Measurements from ENCODE around the gene IFT25. TPM values are rescaled to one million over a fixed set of nuclear protein-coding genes. Genes with fewer than 3 reads are reported as not detected.

Gene IFT25
- total RNA-seq, 1 experiment from 2014 or later, result 61.5 TPM

GRCh38 chr1:53968125-53968513 is 22.6 kb upstream of the IFT25 start:
- H3K9me3 ChIP-seq (replicated peaks), result no peaks in the 10 kb centered on the region
- no peaks in the 10 kb centered on the region for H3K27me3 ChIP-seq (replicated peaks)
- no peak overlapping the region for H3K4me3 ChIP-seq
- H3K36me3 ChIP-seq, result peaks cover 65% of the 10 kb centered on the region
- DNase-seq (ENCODE audit: low read depth in 1 of 2, low spot score in 2 of 2), result peak in 1 of 2 experiments; percentile 29
- H3K4me1 ChIP-seq (replicated peaks), result peaks cover 39% of the 10 kb centered on the region
- peak overlapping the region; percentile 41 for H3K27ac ChIP-seq

- H3K4me1 ChIP-seq (replicated peaks), result peaks cover 33% of the 10 kb centered on the region
- no peaks in the 10 kb centered on the region for H3K27me3 ChIP-seq (replicated peaks)
- peaks cover 66% of the 10 kb centered on the region for H3K36me3 ChIP-seq
- no peak overlapping the region; the same call in 1 of the 2 replicates for H3K27ac ChIP-seq
- H3K4me3 ChIP-seq, result no peak overlapping the region
- no peak for DNase-seq (ENCODE audit: low read depth in 1 of 2, low spot score in 2 of 2)
- H3K9me3 ChIP-seq (replicated peaks), result no peaks in the 10 kb centered on the region
These were observed 22.1 kb upstream of the IFT25 start for GRCh38 chr1:53967409-53968124.

GRCh38 chr1:53966794-53967193 is 21.3 kb upstream of the IFT25 start:
- H3K9me3 ChIP-seq (replicated peaks), result no peaks in the 10 kb centered on the region
- no peaks in the 10 kb centered on the region for H3K27me3 ChIP-seq (replicated peaks)
- no peak overlapping the region for H3K27ac ChIP-seq
- H3K36me3 ChIP-seq, result peaks cover 74% of the 10 kb centered on the region
- no peak for DNase-seq (ENCODE audit: low read depth in 1 of 2, low spot score in 2 of 2)
- H3K4me3 ChIP-seq, result no peak overlapping the region
- H3K4me1 ChIP-seq (replicated peaks), result peaks cover 26% of the 10 kb centered on the region

- Histone ChIP-seq H3K4me3 (no peak overlapping the region), H3K27ac (no peak overlapping the region), H3K9me3 (replicated peaks) (no peaks in the 10 kb centered on the region), H3K27me3 (replicated peaks) (no peaks in the 10 kb centered on the region), H3K36me3 (peaks cover 86% of the 10 kb centered on the region), H3K4me1 (replicated peaks) (peaks cover 16% of the 10 kb centered on the region)
- DNase-seq (ENCODE audit: low read depth in 1 of 2, low spot score in 2 of 2), result no peak
These were observed 18.6 kb upstream of the IFT25 start for GRCh38 chr1:53964109-53964508.

- H3K4me3 ChIP-seq, result no peak overlapping the region
- no peak for DNase-seq (ENCODE audit: low read depth in 1 of 2, low spot score in 2 of 2)
- no peak overlapping the region for H3K27ac ChIP-seq
- peaks cover 12% of the 10 kb centered on the region for H3K4me1 ChIP-seq (replicated peaks)
- H3K9me3 ChIP-seq (replicated peaks), result no peaks in the 10 kb centered on the region
- H3K27me3 ChIP-seq (replicated peaks), result no peaks in the 10 kb centered on the region
- peaks cover 89% of the 10 kb centered on the region for H3K36me3 ChIP-seq
These were observed 18.0 kb upstream of the IFT25 start for GRCh38 chr1:53963460-53963859.

GRCh38 chr1:53962395-53962794 is 16.9 kb upstream of the IFT25 start:
- no peak for DNase-seq (ENCODE audit: low read depth in 1 of 2, low spot score in 2 of 2)
- H3K27me3 ChIP-seq (replicated peaks), result no peaks in the 10 kb centered on the region
- H3K27ac ChIP-seq, result no peak overlapping the region
- H3K9me3 ChIP-seq (replicated peaks), result no peaks in the 10 kb centered on the region
- H3K4me1 ChIP-seq (replicated peaks), result peaks cover 4% of the 10 kb centered on the region
- no peak overlapping the region for H3K4me3 ChIP-seq
- peaks cover 86% of the 10 kb centered on the region for H3K36me3 ChIP-seq

GRCh38 chr1:53959664-53960250 is 14.3 kb upstream of the IFT25 start:
- peaks cover 16% of the 10 kb centered on the region for H3K4me1 ChIP-seq (replicated peaks)
- no peaks in the 10 kb centered on the region for H3K27me3 ChIP-seq (replicated peaks)
- H3K9me3 ChIP-seq (replicated peaks), result no peaks in the 10 kb centered on the region
- H3K27ac ChIP-seq, result no peak overlapping the region
- H3K36me3 ChIP-seq, result peaks cover 85% of the 10 kb centered on the region
- H3K4me3 ChIP-seq, result no peak overlapping the region
- DNase-seq (ENCODE audit: low read depth in 1 of 2, low spot score in 2 of 2), result no peak

- H3K36me3 ChIP-seq, result peaks cover 89% of the 10 kb centered on the region
These were observed 11.8 kb upstream of the IFT25 start for GRCh38 chr1:53957194-53957818.

GRCh38 chr1:53956308-53957168 is 11.0 kb upstream of the IFT25 start:
- Histone ChIP-seq H3K4me3 (no peak overlapping the region), H3K36me3 (peaks cover 89% of the 10 kb centered on the region)

More at GRCh38 chr1:53957194-53957818, 11.8 kb upstream of the IFT25 start:
- Histone ChIP-seq H3K27me3 (replicated peaks) (no peaks in the 10 kb centered on the region), H3K9me3 (replicated peaks) (no peaks in the 10 kb centered on the region), H3K4me1 (replicated peaks) (peaks cover 16% of the 10 kb centered on the region), H3K27ac (peak overlapping the region; percentile 85), H3K4me3 (no peak overlapping the region)
- DNase-seq (ENCODE audit: low read depth in 1 of 2, low spot score in 2 of 2), result peak; percentile 54 to 69

GRCh38 chr1:53954128-53954527 is 8.6 kb upstream of the IFT25 start:
- no peak overlapping the region for H3K4me3 ChIP-seq
- H3K36me3 ChIP-seq, result peaks cover 81% of the 10 kb centered on the region
- no peaks in the 10 kb centered on the region for H3K9me3 ChIP-seq (replicated peaks)

More at GRCh38 chr1:53956308-53957168, 11.0 kb upstream of the IFT25 start:
- peaks cover 16% of the 10 kb centered on the region for H3K4me1 ChIP-seq (replicated peaks)
- no peaks in the 10 kb centered on the region for H3K9me3 ChIP-seq (replicated peaks)
- DNase-seq (ENCODE audit: low read depth in 1 of 2, low spot score in 2 of 2), result no peak
- peak overlapping the region; percentile 85 for H3K27ac ChIP-seq
- no peaks in the 10 kb centered on the region for H3K27me3 ChIP-seq (replicated peaks)

GRCh38 chr1:53951697-53952096 is 6.2 kb upstream of the IFT25 start:
- DNase-seq (ENCODE audit: low read depth in 1 of 2, low spot score in 2 of 2), result no peak
- Histone ChIP-seq H3K27ac (no peak overlapping the region), H3K36me3 (peaks cover 72% of the 10 kb centered on the region), H3K27me3 (replicated peaks) (no peaks in the 10 kb centered on the region), H3K4me3 (no peak overlapping the region), H3K4me1 (replicated peaks) (peaks cover 13% of the 10 kb centered on the region), H3K9me3 (replicated peaks) (no peaks in the 10 kb centered on the region)

More at GRCh38 chr1:53954128-53954527, 8.6 kb upstream of the IFT25 start:
- DNase-seq (ENCODE audit: low read depth in 1 of 2, low spot score in 2 of 2), result no peak
- no peak overlapping the region for H3K27ac ChIP-seq
- no peaks in the 10 kb centered on the region for H3K27me3 ChIP-seq (replicated peaks)
- peaks cover 16% of the 10 kb centered on the region for H3K4me1 ChIP-seq (replicated peaks)

- Histone ChIP-seq H3K27me3 (replicated peaks) (no peaks in the 10 kb centered on the region), H3K36me3 (peaks cover 62% of the 10 kb centered on the region), H3K9me3 (replicated peaks) (no peaks in the 10 kb centered on the region), H3K27ac (no peak overlapping the region), H3K4me1 (replicated peaks) (peaks cover 12% of the 10 kb centered on the region), H3K4me3 (no peak overlapping the region)
- DNase-seq (ENCODE audit: low read depth in 1 of 2, low spot score in 2 of 2), result no peak
These were observed 3.8 kb upstream of the IFT25 start for GRCh38 chr1:53949023-53949990.

Data from SJSA1 (cell line).